Uterus (tissue), 4 donors: Measurements from ENCODE around the gene DYNC1H1. TPM values are rescaled to one million over a fixed set of nuclear protein-coding genes. Genes with fewer than 3 reads are reported as not detected.
"Not testable (repeated sequence)": the region's sequence is repeated elsewhere in the genome, so short reads cannot be mapped to it uniquely, and the experiment has no call there.

Experiments
- DNase-seq, 2 donors: peaks; one replicate each; pipeline ENCODE4 v3.0.0-alpha.2; 2019 to 2020
- H3K27ac ChIP-seq, 2 donors: fragments of 200-600 bp; sonication (generic); 1 replicate in 1 of 2; 2 replicates in 1 of 2; pipeline ENCODE4 v1.5.1; 2016 to 2018
- H3K27me3 ChIP-seq, 2 donors: fragments of 200-600 bp; sonication (generic); one replicate each; pipeline ENCODE4 v1.5.1; 2018 to 2019; ENCODE audit warnings: control low read depth in 1 of 2
- H3K36me3 ChIP-seq, 2 donors: fragments of 200-600 bp; sonication (generic); one replicate each; pipeline ENCODE4 v1.5.1; 2019; ENCODE audit warnings: control low read depth in 1 of 2
- H3K4me1 ChIP-seq, 2 donors: fragments of 200-600 bp; sonication (generic); one replicate each; pipeline ENCODE4 v1.5.1; 2018 to 2019; ENCODE audit warnings: control low read depth in 1 of 2
- H3K4me3 ChIP-seq, 2 donors: fragments of 200-600 bp; sonication (generic); 1 replicate in 1 of 2; 2 replicates in 1 of 2; pipeline ENCODE4 v1.5.1; 2018 to 2019; ENCODE audit warnings: mild to moderate bottlenecking in 1 of 2
- H3K9me3 ChIP-seq, 2 donors: fragments of 200-600 bp; sonication (generic); one replicate each; pipeline ENCODE4 v1.5.1; 2019; ENCODE audit warnings: control low read depth in 1 of 2
- POLR2A ChIP-seq, 2 donors: fragments of 450-650 bp; IDR thresholded peaks; one replicate each; pipeline ENCODE4 v1.6.1; 2016; ENCODE audit warnings: antibody characterized with exemption in 2 of 2, mild to moderate bottlenecking in 1 of 2, moderate library complexity in 1 of 2
- intact Hi-C: fragments of 100-400 bp; cut with DNase I; formaldehyde crosslinking; loops from one replicate; pipeline ENCODE4 v1.15.1; 2023; ENCODE audit warnings: low total_unique reads
- total RNA-seq, 4 donors: library from RNA; depleted of rRNA in 3 of 4; stranded (reverse); fragments of >200 nt in 3 of 4; gene quantifications; one replicate each; pipeline versions ENCODE4 v1.1.0 to v1.2.4, GENCODE V29; 2014 to 2023
- TF ChIP-seq, protein P1 (sequence below), 4 experiments: fragments of 200-600 bp in 2 of 4; fragments of 450-650 bp in 2 of 4; sonication (generic) in 2 of 4; IDR thresholded peaks; one replicate each; pipeline ENCODE4 v1.5.1; 2016 to 2019; ENCODE audit warnings: antibody characterized with exemption in 4 of 4, mild to moderate bottlenecking in 2 of 4, moderate library complexity in 1 of 4
- donor health status: DM: yes; HTN: yes; CAD: no.

The DYNC1H1 gene
- total RNA-seq, 4 donors from 2014 or later, result 251 to 634 (median 479) TPM

DNA sequence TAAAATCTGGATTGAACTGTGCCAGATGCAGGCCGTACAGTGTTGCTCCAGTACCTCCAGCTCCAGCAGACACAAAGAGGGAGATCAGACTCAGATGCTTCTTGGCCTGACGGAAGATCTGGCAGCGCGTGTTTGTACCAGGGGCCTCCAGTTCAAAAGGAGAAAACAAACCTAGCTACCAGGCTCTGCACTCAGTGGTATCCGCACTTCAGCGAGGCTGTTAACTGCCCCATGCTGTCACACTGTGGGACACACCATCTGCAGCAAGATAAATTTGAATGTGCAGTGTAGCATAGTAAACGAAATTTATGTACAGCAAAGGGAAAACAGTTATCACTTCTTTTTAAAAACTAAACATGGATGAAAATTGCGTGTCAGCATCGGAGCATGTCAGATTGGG, 5.1 kb downstream of the DYNC1H1 start:
- H3K4me3 ChIP-seq, result no peak overlapping the region
- no peak for DNase-seq
- no peaks in the 10 kb centered on the region for H3K9me3 ChIP-seq
- intact Hi-C loops, result no loop called here
- H3K36me3 ChIP-seq, result no peaks in the 10 kb centered on the region
- peaks cover 0 to 19% of the 10 kb centered on the region in 2 donors for H3K4me1 ChIP-seq
- H3K27me3 ChIP-seq, result no peaks in the 10 kb centered on the region
- H3K27ac ChIP-seq, result no peak overlapping the region
- TF ChIP-seq POLR2A (IDR thresholded peaks at IDR 0.05), result no peak
- TF ChIP-seq, protein P1, sequence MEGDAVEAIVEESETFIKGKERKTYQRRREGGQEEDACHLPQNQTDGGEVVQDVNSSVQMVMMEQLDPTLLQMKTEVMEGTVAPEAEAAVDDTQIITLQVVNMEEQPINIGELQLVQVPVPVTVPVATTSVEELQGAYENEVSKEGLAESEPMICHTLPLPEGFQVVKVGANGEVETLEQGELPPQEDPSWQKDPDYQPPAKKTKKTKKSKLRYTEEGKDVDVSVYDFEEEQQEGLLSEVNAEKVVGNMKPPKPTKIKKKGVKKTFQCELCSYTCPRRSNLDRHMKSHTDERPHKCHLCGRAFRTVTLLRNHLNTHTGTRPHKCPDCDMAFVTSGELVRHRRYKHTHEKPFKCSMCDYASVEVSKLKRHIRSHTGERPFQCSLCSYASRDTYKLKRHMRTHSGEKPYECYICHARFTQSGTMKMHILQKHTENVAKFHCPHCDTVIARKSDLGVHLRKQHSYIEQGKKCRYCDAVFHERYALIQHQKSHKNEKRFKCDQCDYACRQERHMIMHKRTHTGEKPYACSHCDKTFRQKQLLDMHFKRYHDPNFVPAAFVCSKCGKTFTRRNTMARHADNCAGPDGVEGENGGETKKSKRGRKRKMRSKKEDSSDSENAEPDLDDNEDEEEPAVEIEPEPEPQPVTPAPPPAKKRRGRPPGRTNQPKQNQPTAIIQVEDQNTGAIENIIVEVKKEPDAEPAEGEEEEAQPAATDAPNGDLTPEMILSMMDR (IDR thresholded peaks at IDR 0.05), result no peak

DNA sequence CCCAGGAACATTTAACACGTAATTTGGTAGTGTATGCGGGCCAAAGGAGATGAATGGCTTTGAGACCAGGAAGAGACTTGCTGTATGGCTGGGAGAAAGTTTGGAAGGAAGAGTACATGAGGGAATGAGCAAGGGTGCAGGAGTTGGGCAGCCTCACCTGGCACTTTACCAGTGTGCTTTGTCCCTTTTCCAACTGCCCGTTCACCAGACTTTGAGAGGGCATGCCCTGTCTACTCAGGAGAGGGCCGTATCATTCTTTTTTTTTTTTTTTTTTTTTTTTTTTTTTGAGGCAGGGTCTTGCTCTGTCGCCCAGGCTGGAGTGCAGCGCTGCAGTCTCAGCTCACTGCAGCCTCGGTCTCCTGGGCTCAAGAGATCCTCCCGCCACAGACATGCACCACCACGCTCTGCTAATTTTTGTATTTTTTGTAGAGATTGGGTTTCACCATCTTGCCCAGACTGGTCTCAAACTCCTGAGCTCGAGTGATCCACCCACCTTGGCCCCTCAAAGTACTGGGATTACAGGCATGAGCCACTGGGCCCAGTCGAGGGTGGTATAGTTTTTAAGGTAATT, 6.5 kb downstream of the DYNC1H1 start:
- TF ChIP-seq POLR2A (IDR thresholded peaks at IDR 0.05), result no peak
- TF ChIP-seq, protein P1 (IDR thresholded peaks at IDR 0.05), result no peak
- H3K27me3 ChIP-seq, result no peaks in the 10 kb centered on the region
- peak overlapping the region in 1 of 2 donors; percentile 88 for H3K27ac ChIP-seq
- H3K4me3 ChIP-seq, result no peak overlapping the region
- peaks cover 0 to 18% of the 10 kb centered on the region in 2 donors for H3K4me1 ChIP-seq
- no peaks in the 10 kb centered on the region for H3K36me3 ChIP-seq
- intact Hi-C loops, result no loop called here
- H3K9me3 ChIP-seq, result no peaks in the 10 kb centered on the region
- DNase-seq, result no peak

DNA sequence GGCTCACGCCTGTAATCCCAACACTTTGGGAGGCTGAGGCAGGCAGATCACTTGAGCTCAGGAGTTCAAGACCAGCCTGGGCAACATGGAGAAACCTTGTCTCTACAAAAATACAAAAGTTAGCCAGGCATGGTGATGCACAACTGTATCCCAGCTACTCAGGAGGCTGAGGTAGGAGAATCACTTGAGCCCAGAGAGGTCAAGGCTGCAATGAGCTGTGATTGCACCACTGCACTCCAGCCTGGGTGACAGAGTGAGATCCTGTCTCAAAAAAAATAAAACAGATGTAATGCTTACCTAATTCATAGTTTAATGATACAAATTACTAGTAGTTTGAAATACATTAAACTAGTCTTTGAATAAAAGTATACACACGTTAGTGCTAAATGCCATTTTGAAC, 7.1 kb downstream of the DYNC1H1 start:
- DNase-seq, H3K36me3 ChIP-seq, H3K4me3 ChIP-seq, H3K27me3 ChIP-seq, H3K9me3 ChIP-seq, intact Hi-C loops: not testable (repeated sequence)
- peaks cover 0 to 13% of the 10 kb centered on the region in 2 donors for H3K4me1 ChIP-seq
- H3K27ac ChIP-seq, result peak overlapping the region; percentile 68 to 88

- Histone ChIP-seq H3K27ac (peak overlapping the region; percentile 68 to 88), H3K4me1 (peaks cover 0 to 12% of the 10 kb centered on the region in 2 donors), H3K36me3 (no peaks in the 10 kb centered on the region), H3K27me3 (no peaks in the 10 kb centered on the region), H3K4me3 (no peak overlapping the region), H3K9me3 (no peaks in the 10 kb centered on the region)
- intact Hi-C loops, result no loop called here
- peak in 1 of 2 donors; percentile 45 for TF ChIP-seq POLR2A (IDR thresholded peaks at IDR 0.05)
- TF ChIP-seq, protein P1 (IDR thresholded peaks at IDR 0.05), result peak in 1 of 4 experiments; percentile 7
- peak; percentile 79 to 91 for DNase-seq
These were observed 7.9 kb downstream of the DYNC1H1 start for GRCh38 chr14:101972126-101972866.

DNA sequence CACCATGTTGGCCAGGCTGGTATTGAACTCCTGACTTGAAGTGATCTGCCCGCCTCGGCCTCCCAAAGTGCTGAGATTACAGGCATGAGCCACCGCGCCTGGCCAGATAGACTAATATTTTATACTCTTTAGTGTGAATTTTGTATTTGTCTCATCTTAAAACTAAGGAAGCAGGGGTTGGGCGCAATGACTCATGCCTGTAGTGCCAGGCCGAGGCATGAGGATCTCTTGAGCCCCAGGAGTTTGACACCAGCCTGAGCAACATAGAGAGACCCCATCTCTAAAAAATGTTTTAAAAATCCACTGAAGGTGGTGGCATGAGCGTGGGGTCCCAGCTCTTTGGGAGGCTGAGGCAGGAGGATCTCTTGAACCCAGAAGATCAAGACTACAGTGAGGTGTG, 9.0 kb downstream of the DYNC1H1 start:
- Histone ChIP-seq H3K4me1 (peaks cover 0 to 12% of the 10 kb centered on the region in 2 donors), H3K27me3 (no peaks in the 10 kb centered on the region), H3K27ac (peak overlapping the region; percentile 68 to 88), H3K4me3 (no peak overlapping the region), H3K36me3 (no peaks in the 10 kb centered on the region), H3K9me3 (no peaks in the 10 kb centered on the region)
- DNase-seq, result no peak
- TF ChIP-seq POLR2A (IDR thresholded peaks at IDR 0.05), result no peak
- TF ChIP-seq, protein P1 (IDR thresholded peaks at IDR 0.05), result no peak
- intact Hi-C loops, result no loop called here
